GM19193 (cell line): ENCODE results near the gene PRKAG2.

ENCODE experiments used
- POLR2A ChIP-seq: IDR thresholded peaks from 4 replicates; pipeline ENCODE4 v1.6.1; 2011; ENCODE audit not compliant: insufficient read depth, insufficient read length; ENCODE audit errors: extremely low read depth

Gene PRKAG2

GRCh38 chr7:151891182-151891581 lies 14.3 kb upstream of the PRKAG2 start:
- TF ChIP-seq POLR2A: no peak

DNA sequence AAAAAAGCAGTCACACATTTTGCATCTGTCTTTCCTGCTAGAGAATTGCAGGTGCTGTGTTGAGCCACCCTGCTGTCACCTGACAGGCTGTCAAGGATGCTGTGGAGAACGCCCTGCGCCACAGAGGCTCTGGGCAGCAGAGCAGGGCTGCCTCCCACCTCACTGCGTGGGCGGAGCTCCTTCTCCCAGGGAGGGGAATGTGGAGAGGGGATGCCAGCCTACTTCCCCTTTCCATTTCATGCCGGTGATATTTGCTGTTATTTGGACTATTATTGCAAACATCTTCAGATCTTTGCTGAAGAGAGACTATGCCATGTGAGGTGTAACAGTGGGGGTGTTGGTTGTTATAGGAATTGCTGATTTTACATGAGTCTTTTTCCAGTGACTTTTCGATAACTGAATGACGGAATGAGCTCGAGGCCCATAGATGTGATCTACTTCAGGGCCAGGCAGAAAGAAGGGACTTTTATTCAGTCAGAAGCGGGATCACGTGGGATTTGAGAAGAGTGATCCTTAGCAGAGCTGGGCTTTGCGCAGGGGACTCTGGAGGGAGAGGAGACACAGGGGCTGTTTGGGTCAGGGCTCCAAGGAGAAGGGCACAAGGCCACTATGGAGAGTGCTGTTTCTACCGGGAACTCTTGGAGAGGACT lies 13.6 kb upstream of the PRKAG2 start:
- TF ChIP-seq POLR2A: no peak

DNA sequence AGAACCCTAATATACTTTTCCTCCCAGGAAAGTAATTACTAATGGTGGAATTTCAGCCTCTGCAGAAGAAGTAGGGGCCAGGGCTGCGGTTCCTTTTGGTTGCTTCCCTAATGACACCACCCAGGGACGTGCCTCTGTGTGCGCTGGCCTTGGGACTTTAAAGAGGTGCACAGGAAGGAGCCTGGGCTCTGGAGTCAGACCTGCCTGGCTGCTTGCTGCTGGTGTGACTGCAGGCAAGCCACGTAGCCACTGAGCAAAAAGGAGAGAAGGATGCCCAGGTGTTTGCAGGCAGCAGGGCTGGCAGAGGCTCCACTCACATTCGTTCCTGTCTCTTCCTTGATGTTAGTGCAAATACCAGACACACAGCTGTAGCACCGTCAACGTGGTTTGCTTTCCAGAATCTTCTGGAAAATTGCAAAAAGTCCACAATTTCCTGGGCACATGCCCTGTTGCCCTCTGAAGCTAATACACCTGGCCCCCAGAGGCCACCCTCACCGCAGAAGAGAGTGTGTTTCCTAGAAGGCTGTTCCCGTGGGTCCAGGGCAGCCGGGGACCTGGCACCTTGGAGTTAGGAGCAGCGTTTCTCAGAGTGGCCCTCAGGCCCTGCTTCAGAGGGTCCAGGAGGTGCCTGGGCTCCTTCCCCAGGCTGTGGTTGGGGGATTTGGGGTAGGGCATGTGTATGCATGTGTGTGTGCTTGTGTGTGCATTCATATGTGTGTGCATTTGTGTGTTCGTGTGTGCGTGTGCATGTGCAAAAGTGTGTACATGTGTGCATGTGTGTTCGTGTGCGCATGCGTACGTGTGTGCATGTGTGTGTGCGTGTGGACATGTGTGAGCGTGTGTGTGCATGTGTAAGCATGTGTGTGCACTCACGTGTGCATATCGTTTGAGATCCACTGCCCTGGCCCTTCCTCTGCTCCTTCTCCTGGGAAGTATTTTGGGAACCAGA lies 12.8 kb upstream of the PRKAG2 start:
- no peak for TF ChIP-seq POLR2A

- TF ChIP-seq POLR2A: no peak
Measured at GRCh38 chr7:151888079-151889067, 11.5 kb upstream of the PRKAG2 start.

- TF ChIP-seq POLR2A: no peak
Measured at GRCh38 chr7:151886783-151887182, 9.9 kb upstream of the PRKAG2 start.

- no peak for TF ChIP-seq POLR2A
Measured at GRCh38 chr7:151885202-151885580, 8.3 kb upstream of the PRKAG2 start.

DNA sequence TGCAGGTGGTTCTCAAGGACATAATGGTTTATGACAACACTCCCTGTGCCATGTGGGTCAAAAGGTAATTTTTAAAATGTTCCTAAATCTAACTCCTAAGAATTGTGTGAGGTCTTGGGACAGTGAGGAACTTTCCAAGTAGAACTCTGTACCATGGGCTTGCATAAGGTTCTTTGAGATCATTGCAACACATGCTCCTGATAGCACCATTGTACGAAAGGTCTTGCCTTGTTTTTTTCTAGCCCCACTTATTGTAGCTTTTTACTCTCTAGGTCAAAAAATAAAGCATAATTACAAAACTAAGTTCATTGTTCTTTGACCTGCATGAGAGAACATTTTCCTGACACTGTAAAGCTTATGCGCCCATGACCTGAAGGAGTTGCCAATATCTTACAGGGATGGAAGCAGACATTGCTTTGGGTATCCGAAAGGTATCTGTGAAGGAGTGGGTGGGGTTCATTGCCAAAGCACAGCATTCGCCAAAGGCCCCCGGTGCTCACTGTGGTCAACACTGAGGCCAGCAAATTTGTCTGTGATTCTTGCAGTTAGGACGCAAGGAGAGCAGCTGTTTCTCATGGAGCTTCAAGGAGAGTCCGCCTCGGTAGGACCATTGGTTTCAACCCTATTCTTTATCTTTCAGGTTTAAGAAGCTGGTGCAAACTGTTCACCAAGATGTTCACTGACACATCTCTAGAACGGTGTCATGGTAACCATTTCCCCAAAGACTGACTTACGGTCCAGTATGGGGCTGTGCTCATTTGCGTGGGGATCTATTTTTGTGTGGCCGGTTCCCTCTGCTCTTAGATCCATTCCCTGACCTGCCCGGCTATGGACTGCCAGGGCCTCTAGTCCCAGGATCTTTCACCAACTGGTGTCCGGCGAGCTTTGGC lies 7.6 kb upstream of the PRKAG2 start:
- no peak for TF ChIP-seq POLR2A

- TF ChIP-seq POLR2A: no peak
Measured at GRCh38 chr7:151883857-151884256, 6.9 kb upstream of the PRKAG2 start.

DNA sequence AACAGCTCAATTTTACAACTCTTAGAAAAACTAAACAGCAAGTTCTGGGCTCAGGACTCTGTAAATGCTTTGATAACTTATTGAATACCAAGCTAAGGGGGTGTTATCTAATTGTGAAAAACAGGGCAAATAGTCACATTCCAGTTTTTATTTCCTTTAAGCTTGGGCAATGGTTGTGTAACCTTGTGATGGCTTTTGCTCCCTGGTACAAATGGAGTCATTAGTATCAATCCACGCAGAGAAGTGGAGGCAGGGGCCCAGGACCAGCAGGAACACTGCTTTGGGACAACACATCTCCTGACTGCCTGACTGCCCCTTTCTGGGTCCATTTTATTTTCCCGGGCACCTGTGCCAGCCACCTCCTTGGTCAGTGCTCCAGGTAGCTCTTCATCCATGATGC lies 5.8 kb upstream of the PRKAG2 start:
- TF ChIP-seq POLR2A: no peak

DNA sequence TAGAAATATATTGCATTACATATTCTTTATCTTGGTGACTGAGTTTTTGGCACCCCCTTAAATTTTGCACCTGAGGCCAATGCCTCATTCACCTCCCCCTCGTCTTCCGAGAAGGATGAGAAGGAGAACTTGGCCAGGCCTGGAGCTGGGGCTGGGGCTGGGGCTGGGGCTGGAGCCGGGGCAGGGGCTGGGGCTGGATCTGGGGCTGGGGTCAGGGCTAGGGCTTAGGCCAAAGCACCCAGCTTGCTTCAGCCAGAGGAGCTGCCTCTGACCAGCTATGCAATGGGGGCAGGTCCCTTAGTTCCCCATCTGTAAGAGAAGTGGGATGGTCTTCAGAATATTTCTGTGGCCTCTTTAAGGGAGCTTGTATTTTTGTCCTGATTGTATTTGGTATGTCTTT lies 3.8 kb upstream of the PRKAG2 start:
- TF ChIP-seq POLR2A: no peak

- no peak for TF ChIP-seq POLR2A
Measured at GRCh38 chr7:151877911-151878835, 1.3 kb upstream of the PRKAG2 start.

GRCh38 chr7:151875942-151876898 lies 695 bp downstream of the PRKAG2 start:
- TF ChIP-seq POLR2A: no peak

- no peak for TF ChIP-seq POLR2A
Measured at GRCh38 chr7:151873402-151873965, 3.4 kb downstream of the PRKAG2 start.
